Measurements from ENCODE around the gene RAB6D. TPM values are rescaled to one million over a fixed set of nuclear protein-coding genes. Genes with fewer than 3 reads are reported as not detected.
"Not testable (repeated sequence)": the region's sequence is repeated elsewhere in the genome, so short reads cannot be mapped to it uniquely, and the experiment has no call there.

Gene RAB6D
- total RNA-seq, result under 0.01 TPM in 1 of 2 replicates, not detected in the other

DNA sequence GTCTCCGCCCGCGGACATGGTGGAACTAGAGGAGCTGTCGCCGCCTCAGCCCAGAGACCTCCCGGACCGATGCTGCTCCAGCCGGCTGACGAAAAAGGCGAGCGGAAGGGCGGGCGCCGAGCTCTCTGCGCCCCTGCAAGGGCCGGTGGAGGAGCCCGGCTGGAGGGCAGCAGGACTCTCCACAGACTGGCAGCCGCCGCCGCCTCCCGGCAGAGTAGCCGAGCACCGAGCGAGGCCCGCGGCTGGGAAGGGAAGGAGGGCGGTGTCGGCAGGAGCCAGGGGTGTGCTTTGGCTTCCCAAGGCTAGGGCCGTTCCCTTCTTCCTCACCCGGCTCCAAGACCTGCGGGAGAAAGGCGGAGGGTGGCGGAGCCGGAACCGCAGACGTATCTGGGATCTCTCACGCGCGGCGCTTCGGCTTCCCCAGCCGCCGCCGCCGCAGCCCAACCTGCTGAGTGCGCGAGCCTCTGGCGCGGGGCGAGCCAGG is at the start of gene RAB6D:
Gene RAB6D (minus strand): TSS at position 466 of the 484 bp plus-strand sequence. CDS start 448 bp downstream, at position 18.
- DNase-seq (ENCODE audit: low read depth in 2 of 2), result not testable (repeated sequence)

DNA sequence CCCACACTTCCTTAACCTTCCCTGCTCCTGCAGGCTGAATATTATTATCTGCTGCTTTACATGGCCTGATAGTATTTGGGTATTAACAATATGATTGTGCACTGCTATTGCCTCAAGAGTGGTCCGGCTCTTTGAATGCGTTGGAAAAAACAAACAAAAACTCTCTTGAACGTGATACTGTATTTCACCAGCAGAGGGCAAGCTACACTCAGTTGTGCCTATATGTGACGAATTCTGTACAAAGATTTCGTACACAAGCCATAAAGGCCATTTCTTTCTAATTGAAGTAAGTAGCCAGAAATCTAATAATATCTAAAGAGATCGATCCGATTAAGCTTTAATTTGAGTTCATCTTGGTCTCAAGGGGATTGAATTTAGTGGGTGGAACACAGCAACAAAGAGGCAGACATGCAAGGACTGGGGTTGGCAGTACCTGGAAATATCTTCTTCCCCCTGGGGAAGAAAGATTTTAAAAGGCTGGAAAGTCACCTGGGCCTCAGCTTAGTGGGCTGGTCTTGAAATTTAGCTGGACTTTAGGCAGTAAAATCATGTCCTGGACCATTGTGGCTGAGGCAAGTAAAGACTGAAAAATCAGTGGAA is 49.3 kb upstream of the RAB6D start:
- peak; percentile 64 to 73 for DNase-seq (ENCODE audit: low read depth in 2 of 2)

DNA sequence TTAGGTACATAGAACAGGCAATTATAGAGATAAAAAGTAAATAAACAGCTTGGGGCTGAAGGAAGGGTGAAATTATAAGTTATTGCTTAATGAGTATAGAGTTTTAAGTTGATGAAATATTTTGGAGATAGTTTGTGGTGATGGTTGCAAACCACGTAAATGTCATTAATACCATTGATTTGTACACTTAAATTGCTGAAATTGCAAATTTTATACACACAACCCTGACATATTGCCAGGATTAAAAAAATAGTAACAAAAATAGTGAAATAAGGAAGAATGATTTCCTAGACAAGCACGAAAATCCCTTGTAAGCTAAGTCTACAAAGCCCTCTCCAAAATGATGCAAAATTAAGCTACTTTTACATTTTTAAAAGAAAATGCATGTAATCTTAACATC is 46.2 kb upstream of the RAB6D start:
- no peak for DNase-seq (ENCODE audit: low read depth in 2 of 2)

DNA sequence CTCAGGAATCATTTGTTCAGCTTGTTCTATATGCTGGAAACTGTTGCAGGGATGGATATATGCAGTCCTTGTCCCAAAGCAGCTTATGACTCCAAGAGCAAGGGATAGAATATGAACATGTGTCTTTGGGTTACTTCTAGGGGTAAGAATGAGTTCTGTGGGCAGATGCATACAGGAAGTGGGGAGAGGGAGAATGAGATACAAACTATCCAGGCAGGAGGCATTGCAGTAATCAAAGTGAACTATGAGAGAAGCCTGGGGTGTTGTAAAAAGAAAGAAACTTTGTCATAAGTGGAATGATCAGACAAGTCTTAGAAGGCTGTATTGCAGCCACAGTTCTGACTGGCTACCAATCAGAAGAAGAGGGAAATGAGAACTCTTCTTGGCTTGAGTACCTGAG is 44.8 kb upstream of the RAB6D start:
- DNase-seq (ENCODE audit: low read depth in 2 of 2), result no peak

- DNase-seq (ENCODE audit: low read depth in 2 of 2), result no peak
Observed at GRCh38 chr2:131408207-131408606, 44.2 kb upstream of the RAB6D start.

DNA sequence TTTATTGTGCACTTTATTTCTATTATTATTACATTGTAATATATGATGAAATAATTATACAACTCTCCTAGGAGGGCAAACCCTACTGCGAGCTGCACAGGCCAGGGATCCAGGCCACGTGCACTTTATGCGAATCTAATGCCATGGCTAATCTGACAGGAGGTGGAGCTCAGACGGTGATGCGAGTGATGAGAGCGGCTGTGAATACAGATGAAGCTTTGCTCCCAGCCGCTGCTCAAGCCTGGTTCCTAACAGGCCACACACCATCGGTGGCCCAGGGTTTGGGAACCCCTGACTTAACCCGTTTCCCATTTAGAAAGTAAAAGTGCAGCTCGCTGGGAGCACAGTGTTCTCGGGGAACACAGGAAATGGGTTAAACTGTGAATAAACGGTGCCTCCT is 40.8 kb upstream of the RAB6D start:
- no peak for DNase-seq (ENCODE audit: low read depth in 2 of 2)

DNA sequence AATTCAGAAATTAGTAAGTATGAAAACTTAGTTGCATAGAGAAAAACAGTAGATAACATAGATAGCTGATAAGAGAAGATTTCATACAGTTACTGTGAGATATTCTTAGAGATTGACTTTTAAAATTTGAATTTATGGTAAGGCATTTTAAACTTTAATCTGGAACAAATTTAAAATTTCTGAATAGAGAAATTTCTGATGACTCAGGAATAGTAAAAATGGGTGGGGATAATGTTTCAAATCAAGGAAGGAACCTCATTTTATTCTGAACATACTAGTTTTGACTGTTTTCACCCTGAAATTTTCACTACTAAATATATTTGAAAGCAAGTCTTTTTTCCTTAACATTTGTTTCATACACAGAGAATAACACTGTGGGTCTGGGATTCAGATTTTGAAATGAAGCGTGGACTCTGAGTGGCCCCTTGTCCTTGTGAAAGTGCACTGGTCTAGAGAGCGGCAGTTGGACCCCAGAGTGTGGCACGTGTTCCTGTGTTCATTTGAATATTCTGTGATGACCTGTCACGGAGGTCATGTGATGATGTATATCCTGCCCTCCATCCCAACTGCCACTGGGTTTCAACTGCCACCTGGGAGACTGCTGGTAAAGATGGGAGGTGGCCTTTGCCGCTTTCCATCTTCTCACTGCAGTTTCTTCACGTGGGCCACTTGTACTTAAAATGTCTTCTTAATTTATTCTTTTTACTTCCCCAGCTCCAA is 38.5 kb upstream of the RAB6D start:
- no peak for DNase-seq (ENCODE audit: low read depth in 2 of 2)

- DNase-seq (ENCODE audit: low read depth in 2 of 2), result no peak
Observed at GRCh38 chr2:131400849-131401248, 36.9 kb upstream of the RAB6D start.

- DNase-seq (ENCODE audit: low read depth in 2 of 2), result not testable (repeated sequence)
Observed at GRCh38 chr2:131400441-131400840, 36.5 kb upstream of the RAB6D start.

- not testable (repeated sequence) for DNase-seq (ENCODE audit: low read depth in 2 of 2)
Observed at GRCh38 chr2:131396209-131396608, 32.2 kb upstream of the RAB6D start.

DNA sequence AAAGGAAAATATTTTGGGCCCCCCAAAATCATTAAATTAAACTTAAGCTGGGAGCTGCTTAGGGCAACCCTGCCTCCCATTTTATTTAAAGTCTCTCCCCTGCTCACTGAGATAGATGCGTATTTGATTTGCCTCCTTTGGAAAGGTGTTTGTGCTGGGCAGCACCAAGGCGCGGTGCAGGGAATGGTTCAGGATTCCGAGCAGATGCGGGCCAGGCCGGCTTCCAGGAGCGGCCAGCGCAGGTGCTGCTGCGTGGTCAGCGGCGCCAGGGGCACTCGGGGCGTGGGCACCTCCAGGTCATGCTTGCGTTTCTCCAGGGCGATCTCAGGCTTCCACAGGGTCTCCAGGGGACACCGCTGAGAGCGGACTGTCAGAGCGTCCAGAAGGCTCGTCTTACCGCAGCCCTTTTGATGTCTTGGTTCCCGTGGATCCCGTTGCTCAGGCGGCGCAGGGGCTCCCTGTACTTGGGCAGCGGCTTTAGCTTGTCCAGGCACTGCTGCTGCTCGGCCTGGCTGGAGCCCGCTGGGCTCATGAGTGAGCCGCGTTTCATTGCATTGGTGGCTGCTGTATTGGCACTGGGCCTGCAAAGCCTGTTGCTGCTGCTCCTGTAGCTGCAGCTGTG is 31.2 kb upstream of the RAB6D start:
- DNase-seq (ENCODE audit: low read depth in 2 of 2), result not testable (repeated sequence)

- DNase-seq (ENCODE audit: low read depth in 2 of 2), result no peak
Observed at GRCh38 chr2:131394147-131394931, 30.4 kb upstream of the RAB6D start.

DNA sequence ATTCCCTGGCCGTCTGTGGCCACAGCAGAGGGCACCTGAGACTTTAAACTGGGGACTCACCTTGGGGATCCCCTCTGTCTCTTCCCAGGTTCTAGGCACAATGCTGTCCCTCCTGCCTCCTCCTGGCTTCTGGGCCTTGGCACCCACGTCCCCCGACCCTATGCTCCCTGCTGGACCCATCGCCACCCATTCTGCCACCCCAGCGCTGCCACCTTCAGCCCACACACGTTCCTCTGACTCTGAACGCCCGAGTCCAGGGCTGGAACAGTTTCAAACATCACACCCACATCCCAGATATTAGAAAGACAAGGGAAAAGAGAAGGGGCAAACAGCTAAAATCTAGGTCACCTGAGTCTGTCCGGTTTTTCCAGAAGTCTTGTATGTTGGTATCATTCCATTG is 28.0 kb upstream of the RAB6D start:
- not testable (repeated sequence) for DNase-seq (ENCODE audit: low read depth in 2 of 2)

DNA sequence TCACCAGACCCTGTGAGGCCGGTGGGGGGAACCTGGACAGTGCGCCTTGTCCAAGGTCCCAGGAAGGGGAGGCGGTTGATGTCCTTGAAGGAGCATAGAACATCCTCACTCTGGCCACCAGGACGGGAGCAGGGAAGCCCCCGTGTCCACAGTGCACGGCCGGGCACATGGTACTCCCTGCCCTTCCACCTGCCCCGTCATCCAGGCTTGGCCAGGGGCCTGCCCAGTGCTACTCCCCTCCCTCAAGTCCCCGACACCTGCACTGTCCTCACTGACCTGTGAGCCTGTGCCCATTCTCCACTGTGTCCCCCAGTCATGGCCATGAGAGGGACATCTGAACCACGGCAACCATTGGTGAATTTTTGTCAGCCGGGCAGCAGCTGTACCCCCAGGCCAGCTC is 27.5 kb upstream of the RAB6D start:
- DNase-seq (ENCODE audit: low read depth in 2 of 2), result not testable (repeated sequence)

- DNase-seq (ENCODE audit: low read depth in 2 of 2), result not testable (repeated sequence)
Observed at GRCh38 chr2:131390495-131391130, 26.6 kb upstream of the RAB6D start.

GRCh38 chr2:131389657-131390056 is 25.7 kb upstream of the RAB6D start:
- no peak for DNase-seq (ENCODE audit: low read depth in 2 of 2)

- not testable (repeated sequence) for DNase-seq (ENCODE audit: low read depth in 2 of 2)
Observed at GRCh38 chr2:131388834-131389233, 24.9 kb upstream of the RAB6D start.

- DNase-seq (ENCODE audit: low read depth in 2 of 2), result not testable (repeated sequence)
Observed at GRCh38 chr2:131373111-131373510, 9.1 kb upstream of the RAB6D start.

- no peak for DNase-seq (ENCODE audit: low read depth in 2 of 2)
Observed at GRCh38 chr2:131369954-131370353, 6.0 kb upstream of the RAB6D start.

- not testable (repeated sequence) for DNase-seq (ENCODE audit: low read depth in 2 of 2)
Observed at GRCh38 chr2:131368493-131369066, 4.6 kb upstream of the RAB6D start.

- DNase-seq (ENCODE audit: low read depth in 2 of 2), result no peak
Observed at GRCh38 chr2:131367352-131367751, 3.4 kb upstream of the RAB6D start.
